Erythroblast (primary cell): ENCODE data around the gene MTHFR.

ENCODE experiments used
- GATA1 ChIP-seq: IDR thresholded peaks from 2 replicates; pipeline ENCODE4 v1.6.1; 2011; ENCODE audit warnings: low read depth, mild to moderate bottlenecking, control low read depth, low read length, moderate library complexity
- POLR2A ChIP-seq: IDR thresholded peaks from 2 replicates; pipeline ENCODE4 v1.6.1; 2011; ENCODE audit warnings: mild to moderate bottlenecking, low read length

DNA sequence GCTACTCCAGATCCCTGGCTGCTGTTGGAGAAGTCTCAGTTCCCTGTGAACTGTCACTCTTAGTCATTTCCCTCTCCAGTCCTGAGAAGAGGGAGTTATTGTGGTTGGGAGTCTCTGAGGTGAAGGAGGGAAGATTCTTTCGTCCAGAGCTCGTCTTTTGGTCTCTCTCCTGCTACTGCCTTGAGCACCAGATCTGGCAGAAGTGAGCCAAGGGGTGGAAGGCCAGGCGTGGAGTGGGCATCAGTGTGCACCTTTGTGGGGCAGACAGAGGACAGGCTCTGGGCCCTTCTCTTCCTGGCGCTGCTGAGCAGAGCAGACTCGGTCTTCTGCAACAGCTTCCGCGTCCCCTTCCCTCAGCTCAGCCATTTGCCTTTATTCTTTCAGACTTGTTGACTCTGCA lies 19.4 kb upstream of the MTHFR start:
- TF ChIP-seq POLR2A (no peak), GATA1 (no peak)
